OCI-LY7 (cell line): Measurements from ENCODE around the gene PCBP3.

Experiments used
- CTCF ChIP-seq: fragments of 200-600 bp; sonication (generic); conservative IDR thresholded peaks from 2 replicates; pipeline ENCODE4 v1.5.1; 2014; ENCODE audit warnings: mild to moderate bottlenecking, antibody characterized with exemption, low read length, moderate library complexity, mixed read lengths
- EZH2phosphoT487 ChIP-seq: fragments of 200-600 bp; sonication (generic); IDR thresholded peaks from 2 replicates; pipeline ENCODE4 v1.6.1; 2018; ENCODE audit warnings: low read depth, borderline replicate concordance, mild to moderate bottlenecking, mixed run types, antibody characterized with exemption, low read length, moderate library complexity, mixed read lengths

GRCh38 chr21:45618846-45619485 lies 24.6 kb upstream of the PCBP3 start:
- no peak for TF ChIP-seq CTCF
- TF ChIP-seq EZH2phosphoT487, result no peak
